Parathyroid adenoma (tissue), 2 donors: ENCODE results near the gene MARCHF7.
"Not testable (repeated sequence)": the region's sequence is repeated elsewhere in the genome, so short reads cannot be mapped to it uniquely, and the experiment has no call there.

ENCODE experiments used
- H2AFZ ChIP-seq: fragments of 300-600 bp; sonication (generic); one replicate; pipeline ENCODE4 v1.7.0; 2017; ENCODE audit warnings: antibody characterized with exemption, mild to moderate bottlenecking
- H3K27ac ChIP-seq: fragments of 300-600 bp; sonication (generic); one replicate; pipeline ENCODE4 v1.7.0; 2017
- H3K27me3 ChIP-seq: fragments of 300-600 bp; sonication (generic); one replicate; pipeline ENCODE4 v1.7.0; 2017; ENCODE audit warnings: low read length; ENCODE audit not compliant: control insufficient read depth, insufficient read depth
- H3K36me3 ChIP-seq: fragments of 300-600 bp; sonication (generic); one replicate; pipeline ENCODE4 v1.7.0; 2017; ENCODE audit warnings: low read length; ENCODE audit not compliant: control insufficient read depth, insufficient read depth
- H3K4me1 ChIP-seq: fragments of 300-600 bp; sonication (generic); one replicate; pipeline ENCODE4 v1.7.0; 2017; ENCODE audit warnings: control low read depth
- H3K4me2 ChIP-seq: fragments of 300-600 bp; sonication (generic); one replicate; pipeline ENCODE4 v1.7.0; 2017; ENCODE audit warnings: low read length
- H3K4me3 ChIP-seq: fragments of 300-600 bp; sonication (generic); one replicate; pipeline ENCODE4 v1.7.0; 2017; ENCODE audit warnings: low read depth, low read length
- H3K79me2 ChIP-seq: fragments of 300-600 bp; sonication (generic); one replicate; pipeline ENCODE4 v1.7.0; 2017; ENCODE audit warnings: control low read depth
- H3K9ac ChIP-seq: fragments of 300-600 bp; sonication (generic); one replicate; pipeline ENCODE4 v1.7.0; 2017; ENCODE audit warnings: mild to moderate bottlenecking
- H3K9me3 ChIP-seq: fragments of 300-600 bp; sonication (generic); one replicate; pipeline ENCODE4 v1.7.0; 2017; ENCODE audit warnings: low read length; ENCODE audit not compliant: control insufficient read depth
- TF ChIP-seq, protein P1 (sequence below): fragments of 300-600 bp; sonication (generic); IDR thresholded peaks from one replicate; pipeline ENCODE4 v1.7.0; 2017; ENCODE audit warnings: antibody characterized with exemption, mild to moderate bottlenecking
- donor health status: primary hyperparathyroidism.

Gene MARCHF7

DNA sequence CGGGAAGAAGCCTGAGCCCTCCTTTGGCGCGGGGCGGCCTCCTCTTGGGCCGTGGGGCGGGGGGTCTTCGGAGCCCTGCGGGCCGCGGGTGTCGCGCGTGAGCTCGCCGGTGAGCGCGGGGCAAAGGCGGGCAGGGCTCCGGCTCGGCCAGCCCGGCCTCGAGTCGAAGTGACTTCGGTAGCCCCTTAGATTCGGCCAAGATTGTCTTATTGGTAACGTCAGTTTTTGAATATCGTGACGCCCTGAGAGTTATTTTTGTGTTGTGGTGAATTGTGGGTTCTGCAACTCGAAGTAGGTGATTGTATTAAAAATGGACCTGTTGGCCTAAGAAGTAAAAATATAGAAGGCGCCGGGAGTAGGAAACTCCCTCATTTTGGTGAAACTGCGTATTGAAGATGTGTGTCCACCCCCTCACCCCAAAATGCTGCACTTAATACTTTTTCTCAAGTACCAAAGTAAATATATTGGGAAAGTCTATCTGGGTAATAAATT lies 669 bp downstream of the MARCHF7 start:
- Histone ChIP-seq H3K4me3 (peak overlapping the region; percentile 98), H3K9ac (peak overlapping the region; percentile 98), H2AFZ (peak overlapping the region; percentile 98), H3K4me1 (peaks cover 3% of the 10 kb centered on the region), H3K9me3 (no peaks in the 10 kb centered on the region), H3K36me3 (no peaks in the 10 kb centered on the region), H3K27me3 (no peaks in the 10 kb centered on the region), H3K79me2 (peaks cover 44% of the 10 kb centered on the region), H3K27ac (peak overlapping the region; percentile 98), H3K4me2 (peak overlapping the region; percentile 62)
- TF ChIP-seq, protein P1, sequence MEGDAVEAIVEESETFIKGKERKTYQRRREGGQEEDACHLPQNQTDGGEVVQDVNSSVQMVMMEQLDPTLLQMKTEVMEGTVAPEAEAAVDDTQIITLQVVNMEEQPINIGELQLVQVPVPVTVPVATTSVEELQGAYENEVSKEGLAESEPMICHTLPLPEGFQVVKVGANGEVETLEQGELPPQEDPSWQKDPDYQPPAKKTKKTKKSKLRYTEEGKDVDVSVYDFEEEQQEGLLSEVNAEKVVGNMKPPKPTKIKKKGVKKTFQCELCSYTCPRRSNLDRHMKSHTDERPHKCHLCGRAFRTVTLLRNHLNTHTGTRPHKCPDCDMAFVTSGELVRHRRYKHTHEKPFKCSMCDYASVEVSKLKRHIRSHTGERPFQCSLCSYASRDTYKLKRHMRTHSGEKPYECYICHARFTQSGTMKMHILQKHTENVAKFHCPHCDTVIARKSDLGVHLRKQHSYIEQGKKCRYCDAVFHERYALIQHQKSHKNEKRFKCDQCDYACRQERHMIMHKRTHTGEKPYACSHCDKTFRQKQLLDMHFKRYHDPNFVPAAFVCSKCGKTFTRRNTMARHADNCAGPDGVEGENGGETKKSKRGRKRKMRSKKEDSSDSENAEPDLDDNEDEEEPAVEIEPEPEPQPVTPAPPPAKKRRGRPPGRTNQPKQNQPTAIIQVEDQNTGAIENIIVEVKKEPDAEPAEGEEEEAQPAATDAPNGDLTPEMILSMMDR = no peak

DNA sequence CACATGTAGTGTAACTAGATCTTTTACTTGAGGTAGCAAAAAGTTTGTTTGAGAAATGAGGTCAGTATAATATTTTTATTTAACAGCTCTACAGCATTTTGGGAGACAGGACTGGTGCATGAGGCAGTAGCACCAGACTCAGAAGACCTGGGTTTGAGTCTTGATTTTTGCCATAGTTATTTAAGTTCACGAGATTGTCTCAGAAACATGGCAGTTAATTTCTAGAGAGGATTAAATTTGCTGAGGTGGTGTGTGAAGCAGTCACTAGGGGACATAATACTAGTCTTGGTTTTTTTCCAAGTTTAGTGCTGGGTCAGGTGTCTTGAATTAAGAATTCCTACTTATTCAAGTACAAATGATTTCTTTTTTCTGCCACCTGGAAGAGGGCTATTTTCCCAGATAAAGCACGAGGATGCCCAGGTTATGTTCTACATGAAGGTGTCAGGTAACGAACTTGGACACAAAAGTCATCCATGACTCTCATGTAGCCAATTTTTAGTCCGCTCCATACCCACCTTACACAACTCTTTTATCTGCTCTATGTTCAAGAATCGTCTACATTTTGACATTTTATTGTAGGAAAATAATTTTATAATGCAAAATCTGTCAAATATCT lies 1.4 kb downstream of the MARCHF7 start:
- peak overlapping the region; percentile 62 for H3K4me2 ChIP-seq
- H3K9ac ChIP-seq = no peak overlapping the region
- no peaks in the 10 kb centered on the region for H3K9me3 ChIP-seq
- H2AFZ ChIP-seq = no peak overlapping the region
- peaks cover 3% of the 10 kb centered on the region for H3K4me1 ChIP-seq
- no peaks in the 10 kb centered on the region for H3K27me3 ChIP-seq
- peak overlapping the region; percentile 98 for H3K4me3 ChIP-seq
- TF ChIP-seq, protein P1 = no peak
- peaks cover 49% of the 10 kb centered on the region for H3K79me2 ChIP-seq
- H3K36me3 ChIP-seq = no peaks in the 10 kb centered on the region
- peak overlapping the region; percentile 98 for H3K27ac ChIP-seq

DNA sequence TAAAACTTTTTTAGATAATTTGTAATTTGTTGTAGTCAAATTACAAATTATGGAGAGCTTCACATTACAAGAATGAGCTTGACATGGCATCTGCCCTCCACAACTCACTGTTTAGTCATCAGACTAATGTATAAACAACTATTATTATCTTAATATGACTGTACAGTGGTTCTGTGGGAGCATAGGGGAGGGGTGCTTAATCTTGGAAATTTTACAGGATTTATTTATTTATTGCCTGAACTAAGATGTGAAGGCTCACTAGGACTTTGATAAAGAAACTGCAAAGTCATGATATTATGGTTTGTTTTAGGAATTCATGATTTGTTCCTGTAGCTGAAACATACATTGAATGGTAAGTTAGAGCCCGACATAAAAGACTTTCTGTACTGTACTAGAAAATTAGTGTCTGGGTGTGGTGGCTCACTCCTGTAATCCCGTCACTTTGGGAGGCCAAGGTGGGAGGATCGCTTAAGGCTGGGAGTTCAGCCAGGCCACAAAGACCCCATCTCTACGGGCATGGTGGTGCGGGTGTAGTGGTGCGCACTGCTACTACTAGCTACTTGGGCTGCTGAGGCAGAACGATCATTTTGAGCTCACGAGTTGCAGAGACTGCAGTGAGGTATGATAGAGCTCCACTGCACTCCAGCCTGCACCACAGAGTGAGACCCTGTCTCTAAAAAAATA lies 2.1 kb downstream of the MARCHF7 start:
- Histone ChIP-seq H3K27ac (no peak overlapping the region), H3K9ac (no peak overlapping the region), H3K4me3 (peak overlapping the region; percentile 98), H3K79me2 (peaks cover 53% of the 10 kb centered on the region), H3K4me2 (peak overlapping the region; percentile 62), H3K36me3 (no peaks in the 10 kb centered on the region), H3K4me1 (peaks cover 3% of the 10 kb centered on the region), H2AFZ (no peak overlapping the region), H3K9me3 (no peaks in the 10 kb centered on the region), H3K27me3 (no peaks in the 10 kb centered on the region)
- TF ChIP-seq, protein P1 = no peak

DNA sequence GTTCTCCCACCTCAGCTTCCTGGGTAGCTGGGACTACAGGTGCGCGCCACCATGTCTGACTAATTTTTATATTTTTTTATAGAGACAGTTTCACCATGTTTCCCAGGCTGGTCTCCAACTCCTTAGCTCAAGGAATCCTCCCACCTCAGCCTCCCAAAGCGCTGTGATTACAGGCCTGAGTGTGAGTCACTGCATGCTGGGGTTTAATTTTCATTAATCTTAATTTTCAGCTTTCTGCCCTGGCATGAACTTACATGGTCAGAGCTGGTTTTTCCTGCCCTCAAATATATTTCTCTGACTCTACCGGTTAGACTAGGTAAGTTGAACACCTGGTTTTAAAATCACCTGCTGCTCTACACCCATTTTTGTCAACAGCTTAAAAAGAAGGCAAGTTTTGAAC lies 3.1 kb downstream of the MARCHF7 start:
- no peak overlapping the region for H3K4me3 ChIP-seq
- H3K27me3 ChIP-seq = no peaks in the 10 kb centered on the region
- H3K27ac ChIP-seq = no peak overlapping the region
- H3K36me3 ChIP-seq = no peaks in the 10 kb centered on the region
- peaks cover 63% of the 10 kb centered on the region for H3K79me2 ChIP-seq
- TF ChIP-seq, protein P1 = no peak
- no peak overlapping the region for H2AFZ ChIP-seq
- H3K9ac ChIP-seq = no peak overlapping the region
- H3K9me3 ChIP-seq = no peaks in the 10 kb centered on the region
- H3K4me2 ChIP-seq = no peak overlapping the region
- peaks cover 3% of the 10 kb centered on the region for H3K4me1 ChIP-seq

DNA sequence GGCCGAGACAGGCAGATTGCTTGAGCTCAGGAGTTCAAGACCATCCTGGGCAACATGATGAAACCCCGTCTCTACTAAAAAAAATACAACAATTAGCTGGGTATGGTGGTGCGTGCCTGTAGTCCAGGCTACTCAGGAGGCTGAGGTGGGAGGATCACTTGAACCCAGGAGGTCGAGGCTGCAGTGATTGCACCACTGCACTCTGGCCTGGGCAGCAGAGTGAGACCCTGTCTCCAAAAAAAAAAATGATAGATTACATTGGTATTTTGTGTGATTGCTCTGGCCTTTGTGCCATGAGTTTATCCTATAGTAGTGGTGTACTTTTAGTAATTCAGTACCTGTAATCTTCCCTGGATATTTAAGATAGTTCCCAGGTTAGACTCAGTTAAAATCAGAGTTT lies 4.1 kb downstream of the MARCHF7 start:
- not testable (repeated sequence) for H3K9me3 ChIP-seq, H3K4me2 ChIP-seq, H3K27me3 ChIP-seq, H3K4me3 ChIP-seq, H3K9ac ChIP-seq, H2AFZ ChIP-seq, H3K36me3 ChIP-seq, H3K27ac ChIP-seq, H3K4me1 ChIP-seq
- H3K79me2 ChIP-seq = peaks cover 72% of the 10 kb centered on the region
